GM12878 (cell line): Measurements from ENCODE around the gene CALB2. TPM values are rescaled to one million over a fixed set of nuclear protein-coding genes. Genes with fewer than 3 reads are reported as not detected.

Source experiments
- ATAC-seq: fragments of 200-7000 bp; cut with Tn5 transposase; 3 replicates; pipeline ENCODE4 v1.9.1; 2020; ENCODE audit warnings: mild to moderate bottlenecking, moderate library complexity
- BruUV-seq: library from RNA; stranded (reverse); fragments of 400-500 nt; replicated peaks from 2 replicates; lab custom pipeline; 2021; lab: Mats Ljungman, UMichigan
- CTCF ChIA-PET: fragments of 300-600 bp; sonication (Branson Sonifier 250); formaldehyde crosslinking; extraction: SDS; loops from one replicate; lab custom pipeline; 2021; ENCODE audit warnings: inconsistent platforms; lab: Yijun Ruan, JAX
- POLR2A ChIA-PET: fragments of 350-600 bp; formaldehyde crosslinking; extraction: SDS; loops from one replicate; lab custom pipeline; 2021; ENCODE audit warnings: inconsistent platforms; lab: Charles Lee
- RAD21 ChIA-PET: fragments of 300-600 bp; sonication (Branson Sonifier 250); formaldehyde crosslinking; loops from one replicate; lab custom pipeline; 2023; ENCODE audit warnings: antibody characterized with exemption; ENCODE audit not compliant: unreplicated experiment; lab: Charles Lee
- SMC1A ChIA-PET: fragments of 300-600 bp; sonication (Branson Sonifier 250); formaldehyde crosslinking; loops from one replicate; lab custom pipeline; 2023; ENCODE audit not compliant: unreplicated experiment, uncharacterized antibody; lab: Charles Lee
- DNase-seq: peaks from one replicate; pipeline ENCODE4 v3.0.0-alpha.2; 2011; ENCODE audit warnings: low read depth, low spot score
- FAIRE-seq: peaks from 3 replicates; lab custom pipeline; 2011; peaks lifted over from hg19 to GRCh38; lab: Jason Lieb, UNC
- H2AFZ ChIP-seq: 2 replicates; pipeline ENCODE4 v1.6.0; 2011; ENCODE audit warnings: low read depth, low read length, control low read depth; ENCODE audit not compliant: control insufficient read depth
- H3K27ac ChIP-seq: 2 replicates; pipeline ENCODE4 v1.5.1; 2011; ENCODE audit warnings: control low read depth; ENCODE audit not compliant: control insufficient read depth, insufficient read depth
- H3K27me3 ChIP-seq, 2 experiments: replicated peaks in 1 of 2; 2 replicates each; pipeline versions ENCODE4 v1.6.0 to v1.6.1; 2011; ENCODE audit warnings: low read length in 1 of 2; ENCODE audit not compliant: control insufficient read depth in 2 of 2, insufficient read depth in 2 of 2
- H3K36me3 ChIP-seq, 2 experiments: 2 replicates each; pipeline ENCODE4 v1.5.1; 2011; ENCODE audit warnings: low read length in 1 of 2; ENCODE audit not compliant: control insufficient read depth in 2 of 2, insufficient read depth in 2 of 2
- H3K4me1 ChIP-seq: 2 replicates; pipeline ENCODE4 v1.6.1; 2011; ENCODE audit warnings: mild to moderate bottlenecking, low read length, moderate library complexity, mixed read lengths; ENCODE audit not compliant: control insufficient read depth, insufficient read depth
- H3K4me2 ChIP-seq: 2 replicates; pipeline ENCODE4 v1.6.0; 2011; ENCODE audit warnings: control low read depth; ENCODE audit not compliant: control insufficient read depth, insufficient read depth
- H3K4me3 ChIP-seq: fragments of 200-600 bp; sonication (generic); 2 replicates; pipeline ENCODE4 v1.5.1; 2016
- H3K79me2 ChIP-seq: 2 replicates; pipeline ENCODE4 v1.6.0; 2011; ENCODE audit warnings: low read length; ENCODE audit not compliant: control insufficient read depth, insufficient read depth
- H3K9ac ChIP-seq: 2 replicates; pipeline ENCODE4 v1.8.0; 2011; ENCODE audit warnings: low read length, control low read depth, mixed read lengths; ENCODE audit not compliant: control insufficient read depth, insufficient read depth
- H3K9me3 ChIP-seq: replicated peaks from 3 replicates; pipeline ENCODE4 v1.5.1; 2011; ENCODE audit warnings: mild to moderate bottlenecking, low read length; ENCODE audit not compliant: control insufficient read depth, insufficient read depth
- H4K20me1 ChIP-seq: 2 replicates; pipeline ENCODE4 v1.6.0; 2011; ENCODE audit not compliant: control insufficient read depth, insufficient read depth
- BMI1 ChIP-seq: fragments of 450-650 bp; IDR thresholded peaks from 2 replicates; pipeline ENCODE4 v1.6.1; 2016; ENCODE audit warnings: mild to moderate bottlenecking, moderate library complexity, borderline replicate concordance
- FOS ChIP-seq: IDR thresholded peaks from 3 replicates; pipeline ENCODE4 v1.6.1; 2011; ENCODE audit warnings: borderline replicate concordance; ENCODE audit not compliant: insufficient read length; ENCODE audit errors: extremely low read depth
- FOXK2 ChIP-seq: fragments of 450-650 bp; IDR thresholded peaks from 2 replicates; pipeline ENCODE4 v1.6.1; 2017; ENCODE audit warnings: mild to moderate bottlenecking, moderate library complexity
- HDAC2 ChIP-seq: fragments of 200-600 bp; sonication (generic); IDR thresholded peaks from 2 replicates; pipeline ENCODE4 v1.6.1; 2017
- MYC ChIP-seq: IDR thresholded peaks from 2 replicates; pipeline ENCODE4 v1.6.1; 2011; ENCODE audit warnings: mild to moderate bottlenecking, low read length, moderate library complexity, inconsistent platforms; ENCODE audit not compliant: insufficient read depth, insufficient replicate concordance, insufficient read length, severe bottlenecking
- NRF1 ChIP-seq: conservative IDR thresholded peaks from 2 replicates; pipeline ENCODE4 v1.6.1; 2011; ENCODE audit warnings: mild to moderate bottlenecking, low read depth, low read length, improper control_type of control experiment
- RCOR1 ChIP-seq: conservative IDR thresholded peaks from 2 replicates; pipeline ENCODE4 v1.6.1; 2012; ENCODE audit warnings: low read depth, low read length, improper control_type of control experiment
- STAT1 ChIP-seq: fragments of 450-650 bp; conservative IDR thresholded peaks from 2 replicates; pipeline ENCODE4 v1.6.1; 2014; ENCODE audit warnings: antibody characterized with exemption, mild to moderate bottlenecking
- ZZZ3 ChIP-seq: IDR thresholded peaks from 2 replicates; pipeline ENCODE4 v1.6.1; 2011; ENCODE audit warnings: low read depth; ENCODE audit not compliant: control insufficient read depth, insufficient read length
- WGBS: methylation state at CpG from one replicate; pipeline ENCODE4 v1.1.6; 2016; ENCODE audit warnings: low lambda C conversion rate; ENCODE audit not compliant: insufficient replicate concordance, insufficient coverage; ENCODE audit errors: missing lambda C conversion rate; 5-methylcytosine and 5-hydroxymethylcytosine counted together
- in situ Hi-C: fragments of 300-500 bp; cut with MboI; formaldehyde crosslinking; loops from 9 replicates; pipeline ENCODE4 v1.14.3; 2018; ENCODE audit warnings: mixed read lengths
- intact Hi-C: fragments of 100-400 bp; cut with micrococcal nuclease; formaldehyde crosslinking; loops from one replicate; pipeline ENCODE4 v1.14.2; 2022; ENCODE audit not compliant: unreplicated experiment
- polyA plus RNA-seq, 11 experiments: library from polyadenylated mRNA; depleted of rRNA in 4 of 11; unstranded in 6 of 11; stranded (reverse) in 5 of 11; fragments of >200 nt; fragmentation: Nextera tagmentation in 4 of 11; fragmentation: Illumina TruSeq in 1 of 11; extraction: Ambion mirVana in 4 of 11; extraction: Trizol in 1 of 11; gene quantifications; 1 replicate in 1 of 11; 2 replicates in 10 of 11; pipeline versions ENCODE4 v1.2.1 to v1.2.3, GENCODE V29; 2011 to 2016; ENCODE audit warnings: inconsistent platforms in 2 of 11, missing spikeins in 2 of 11, low read depth in 1 of 11
- total RNA-seq, 4 experiments: library from RNA; depleted of rRNA in 3 of 4; stranded (reverse); fragments of >200 nt in 3 of 4; fragmentation: Illumina TruSeq in 1 of 4; extraction: Trizol in 1 of 4; gene quantifications; 2 replicates each; pipeline versions ENCODE4 v1.2.1 to v1.2.3, GENCODE V29; 2013 to 2021
- TF ChIP-seq, protein P1 (sequence below): fragments of 450-650 bp; IDR thresholded peaks from 2 replicates; pipeline ENCODE4 v1.6.1; 2017; ENCODE audit warnings: mild to moderate bottlenecking, moderate library complexity

CALB2 gene
- total and polyA plus RNA-seq, 10 of the 15 experiments (the other 5 are each of a cell fraction or from before 2014, with no cell fraction given), result not detected

DNA sequence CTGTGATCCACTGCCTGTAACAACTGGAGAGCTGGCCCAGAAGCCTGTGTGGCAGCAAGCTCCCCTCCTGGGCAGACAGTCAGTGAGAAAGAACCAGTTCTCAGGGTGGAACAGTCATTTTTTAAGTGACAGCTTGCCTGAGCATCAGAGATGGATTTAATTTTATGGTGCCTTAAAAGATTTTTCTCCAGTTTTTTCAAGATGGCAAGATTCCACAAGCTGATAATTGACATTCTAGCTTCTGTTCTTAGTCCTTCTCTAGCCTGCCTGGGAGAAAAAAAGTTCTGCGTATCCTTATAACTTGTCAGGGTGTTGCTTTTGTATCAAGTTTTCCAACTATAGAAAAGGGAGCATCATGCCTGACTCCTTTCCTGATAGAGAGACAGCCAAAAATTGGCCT is 21.2 kb downstream of the CALB2 start (continued):
- TF ChIP-seq, protein P1, sequence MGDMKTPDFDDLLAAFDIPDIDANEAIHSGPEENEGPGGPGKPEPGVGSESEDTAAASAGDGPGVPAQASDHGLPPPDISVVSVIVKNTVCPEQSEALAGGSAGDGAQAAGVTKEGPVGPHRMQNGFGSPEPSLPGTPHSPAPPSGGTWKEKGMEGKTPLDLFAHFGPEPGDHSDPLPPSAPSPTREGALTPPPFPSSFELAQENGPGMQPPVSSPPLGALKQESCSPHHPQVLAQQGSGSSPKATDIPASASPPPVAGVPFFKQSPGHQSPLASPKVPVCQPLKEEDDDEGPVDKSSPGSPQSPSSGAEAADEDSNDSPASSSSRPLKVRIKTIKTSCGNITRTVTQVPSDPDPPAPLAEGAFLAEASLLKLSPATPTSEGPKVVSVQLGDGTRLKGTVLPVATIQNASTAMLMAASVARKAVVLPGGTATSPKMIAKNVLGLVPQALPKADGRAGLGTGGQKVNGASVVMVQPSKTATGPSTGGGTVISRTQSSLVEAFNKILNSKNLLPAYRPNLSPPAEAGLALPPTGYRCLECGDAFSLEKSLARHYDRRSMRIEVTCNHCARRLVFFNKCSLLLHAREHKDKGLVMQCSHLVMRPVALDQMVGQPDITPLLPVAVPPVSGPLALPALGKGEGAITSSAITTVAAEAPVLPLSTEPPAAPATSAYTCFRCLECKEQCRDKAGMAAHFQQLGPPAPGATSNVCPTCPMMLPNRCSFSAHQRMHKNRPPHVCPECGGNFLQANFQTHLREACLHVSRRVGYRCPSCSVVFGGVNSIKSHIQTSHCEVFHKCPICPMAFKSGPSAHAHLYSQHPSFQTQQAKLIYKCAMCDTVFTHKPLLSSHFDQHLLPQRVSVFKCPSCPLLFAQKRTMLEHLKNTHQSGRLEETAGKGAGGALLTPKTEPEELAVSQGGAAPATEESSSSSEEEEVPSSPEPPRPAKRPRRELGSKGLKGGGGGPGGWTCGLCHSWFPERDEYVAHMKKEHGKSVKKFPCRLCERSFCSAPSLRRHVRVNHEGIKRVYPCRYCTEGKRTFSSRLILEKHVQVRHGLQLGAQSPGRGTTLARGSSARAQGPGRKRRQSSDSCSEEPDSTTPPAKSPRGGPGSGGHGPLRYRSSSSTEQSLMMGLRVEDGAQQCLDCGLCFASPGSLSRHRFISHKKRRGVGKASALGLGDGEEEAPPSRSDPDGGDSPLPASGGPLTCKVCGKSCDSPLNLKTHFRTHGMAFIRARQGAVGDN, result no peak
- TF ChIP-seq RCOR1 (no peak), MYC (no peak), FOXK2 (no peak)

DNA sequence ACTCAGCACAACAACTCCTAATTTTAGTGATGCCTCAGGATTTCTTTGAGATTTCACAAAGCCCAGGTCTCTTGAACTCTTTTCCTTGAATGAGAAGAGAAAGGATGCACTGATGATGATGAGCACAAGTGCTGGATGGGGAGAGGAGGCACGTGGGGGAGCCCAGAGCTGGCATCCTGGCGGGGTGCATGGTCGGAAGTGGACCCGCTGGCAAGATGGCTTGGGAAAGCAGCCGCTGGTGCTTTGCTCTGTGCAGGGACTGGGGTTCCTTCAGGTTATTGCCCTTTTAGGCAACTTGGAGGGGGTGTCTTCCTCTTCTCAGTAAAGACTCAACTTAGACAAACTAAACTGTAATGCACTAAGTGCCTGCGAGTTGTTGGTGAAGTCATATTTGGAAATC is 22.3 kb downstream of the CALB2 start:
- ChIA-PET RAD21 (no interaction called here), SMC1A (no interaction called here), POLR2A (no interaction called here), CTCF (no interaction called here)
- no TSS peak for BruUV-seq
- no peak for TF ChIP-seq HDAC2
- no peak for TF ChIP-seq NRF1
- no peak for TF ChIP-seq BMI1
- TF ChIP-seq FOS, result no peak
- TF ChIP-seq STAT1, result no peak
- TF ChIP-seq ZZZ3, result no peak
- Histone ChIP-seq H3K4me3 (no peak overlapping the region), H3K27me3 (no peaks in the 10 kb centered on the region; a peak in 2 of 4 replicates), H3K27ac (no peak overlapping the region), H2AFZ (no peak overlapping the region), H3K4me1 (no peaks in the 10 kb centered on the region), H4K20me1 (no peaks in the 10 kb centered on the region), H3K79me2 (no peaks in the 10 kb centered on the region), H3K4me2 (no peak overlapping the region), H3K9me3 (no peaks in the 10 kb centered on the region), H3K9ac (no peak overlapping the region), H3K36me3 (no peaks in the 10 kb centered on the region)
- in situ Hi-C loops, result no loop called here
- FAIRE-seq, result no peak
- ATAC-seq, result no peak
- 33% methylated on average over 6 of the region's 6 CpGs for WGBS
- intact Hi-C loops, result no loop called here
- DNase-seq, result no peak
